Measurements from ENCODE around the gene KCNJ4. TPM values are rescaled to one million over a fixed set of nuclear protein-coding genes. Genes with fewer than 3 reads are reported as not detected.
"Not testable (repeated sequence)": the region's sequence is repeated elsewhere in the genome, so short reads cannot be mapped to it uniquely, and the experiment has no call there.

Gene KCNJ4
- total RNA-seq, 1 experiment from 2014 or later: not detected

DNA sequence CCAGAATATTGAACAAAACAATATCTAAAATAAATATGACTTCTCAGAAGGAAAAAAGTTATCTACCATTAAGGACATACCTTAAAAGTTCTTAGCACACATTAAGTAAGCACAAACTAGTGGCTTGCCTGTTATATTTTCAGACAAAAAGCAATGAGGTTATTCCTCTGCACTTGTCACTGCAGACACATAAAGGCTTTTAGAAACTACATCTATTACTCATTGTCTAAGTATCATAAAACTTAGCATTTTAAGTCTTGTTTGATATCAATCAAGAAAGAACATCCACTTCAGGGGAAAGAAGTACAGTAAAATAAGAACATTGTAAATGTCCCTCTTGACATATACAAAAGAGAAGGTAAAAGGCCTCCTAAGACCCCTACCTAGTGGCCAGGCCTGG, 59.1 kb downstream of the KCNJ4 start:
- not testable (repeated sequence) for DNase-seq (ENCODE audit: extremely low read depth, low read depth)

DNA sequence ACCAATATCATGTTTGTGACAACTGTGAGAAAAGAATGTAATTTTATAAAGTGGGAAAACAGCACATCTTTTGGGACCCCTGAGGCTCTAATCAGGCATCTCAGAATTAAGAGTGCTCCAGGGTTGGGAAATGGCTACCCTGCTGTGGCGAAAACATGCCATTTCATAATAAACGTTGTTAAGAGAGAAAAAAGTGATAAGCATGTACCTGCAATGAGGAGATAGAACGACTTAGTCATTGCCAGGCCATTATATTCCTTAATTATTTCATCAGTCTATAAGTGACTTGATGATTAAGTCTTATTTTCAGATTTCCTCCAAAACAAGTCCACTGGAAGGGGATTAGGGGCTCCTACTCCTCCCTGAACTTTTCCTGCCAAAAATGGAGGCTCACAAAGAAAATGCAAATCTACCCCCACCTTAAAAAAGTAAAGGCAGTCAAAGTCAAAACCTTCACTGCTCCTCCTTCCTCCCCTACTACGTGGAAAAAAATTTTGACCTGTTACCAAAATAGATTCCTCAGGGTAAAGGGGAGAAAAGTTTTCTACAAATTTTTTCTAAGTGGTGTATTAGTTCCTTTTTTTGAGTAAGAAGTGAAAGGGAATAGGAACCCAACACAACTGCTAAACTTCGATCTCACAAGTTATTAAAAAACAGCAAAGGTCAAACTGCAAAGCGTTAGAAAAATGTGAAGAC, 59.9 kb downstream of the KCNJ4 start:
- DNase-seq (ENCODE audit: extremely low read depth, low read depth): not testable (repeated sequence)

DNA sequence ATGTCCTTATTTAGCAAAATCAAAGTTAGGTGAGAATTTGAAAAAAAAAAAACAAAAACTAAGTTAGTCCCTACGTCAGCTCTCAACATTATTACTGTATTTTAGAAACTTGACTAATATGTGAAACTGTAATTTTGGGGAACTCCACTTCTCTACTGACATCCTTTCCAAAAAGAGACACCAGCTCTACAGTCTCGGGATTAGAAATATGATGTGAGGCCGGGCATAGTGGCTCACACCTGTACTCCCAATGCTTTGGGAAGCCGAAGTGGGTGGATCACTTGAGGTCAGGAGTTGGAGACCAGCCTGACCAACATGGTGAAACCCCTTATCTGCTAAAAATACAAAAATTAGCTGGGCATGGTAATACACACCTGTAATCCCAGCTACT, 65.6 kb downstream of the KCNJ4 start:
- DNase-seq (ENCODE audit: extremely low read depth, low read depth): not testable (repeated sequence)

DNA sequence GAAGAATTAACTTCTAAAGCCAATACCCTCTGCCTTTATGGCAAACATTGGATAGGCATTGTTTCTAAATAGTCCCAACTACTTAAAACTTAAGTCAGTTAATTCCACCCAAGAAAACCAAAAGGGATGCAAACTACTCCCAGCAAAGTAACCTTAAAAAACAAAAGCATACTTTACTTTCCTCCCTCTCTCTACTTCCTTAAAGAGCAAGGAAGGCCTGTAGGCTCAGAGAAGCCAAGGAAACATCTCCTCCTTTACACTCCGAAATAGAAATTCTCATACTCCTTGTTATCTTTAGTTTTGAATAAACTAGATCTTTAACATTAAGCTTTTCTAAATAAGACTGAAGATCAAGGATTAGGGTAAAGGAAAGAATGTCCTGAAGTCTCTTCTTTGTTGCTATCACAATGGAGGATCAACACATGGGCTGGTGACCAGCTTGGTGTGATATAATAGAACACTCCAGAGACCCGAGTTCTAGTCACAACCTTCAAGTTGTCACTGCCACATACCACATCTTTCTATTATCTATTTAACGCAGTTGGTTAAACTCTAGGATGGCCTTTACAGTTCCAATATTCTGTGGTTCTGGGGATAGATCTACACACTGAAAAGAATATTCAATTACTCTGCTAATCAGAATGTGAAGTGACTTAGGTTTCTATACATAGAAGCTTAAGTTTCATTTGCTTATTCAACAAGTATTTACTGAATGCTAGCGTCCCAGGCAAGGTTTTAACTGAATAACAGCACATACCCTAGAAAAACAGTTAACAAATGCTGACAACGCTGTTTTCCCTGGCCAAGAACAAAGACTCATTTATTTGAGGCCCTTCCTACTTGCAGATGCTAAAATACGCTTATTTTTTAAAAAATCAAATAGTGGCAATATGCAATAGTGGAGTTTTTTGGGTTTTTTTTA, 66.2 kb downstream of the KCNJ4 start:
- not testable (repeated sequence) for DNase-seq (ENCODE audit: extremely low read depth, low read depth)

DNA sequence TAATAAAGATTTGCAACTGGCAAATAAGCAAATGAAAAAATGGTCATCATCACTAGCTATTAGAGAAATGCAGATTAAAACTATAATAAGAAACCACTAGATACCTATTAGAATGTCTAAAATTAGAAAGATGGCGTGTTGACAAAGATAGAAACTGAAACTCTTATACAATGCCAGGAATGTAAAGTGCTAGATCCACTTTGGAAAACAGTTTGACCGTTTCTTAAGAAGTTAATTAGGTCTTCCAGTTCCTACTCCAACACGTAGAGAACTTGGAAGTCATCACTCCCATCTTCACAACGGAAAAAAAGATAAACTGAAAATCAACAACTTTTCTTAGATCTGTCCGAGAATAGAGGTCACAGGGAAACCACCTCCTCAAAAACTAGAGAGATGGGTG, 68.1 kb downstream of the KCNJ4 start:
- DNase-seq (ENCODE audit: extremely low read depth, low read depth): not testable (repeated sequence)

DNA sequence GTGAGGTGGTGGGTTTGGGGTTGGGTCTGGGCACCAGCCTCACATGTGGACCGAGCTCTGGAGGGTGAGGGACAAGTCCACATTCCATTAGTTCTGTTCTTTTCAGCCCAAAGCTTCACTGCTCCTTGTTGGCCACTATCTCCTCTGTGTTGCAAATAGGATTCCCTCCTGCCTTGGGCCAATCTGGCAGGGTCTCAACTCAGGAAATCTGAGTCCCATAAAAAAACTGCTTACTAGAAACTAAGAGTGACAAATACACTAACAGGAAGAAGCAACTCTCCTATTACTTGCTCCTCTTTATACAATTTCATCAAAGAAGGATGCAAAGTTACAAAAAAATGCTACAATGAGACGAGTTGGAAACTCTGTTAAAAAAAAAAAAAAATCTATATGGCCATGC, 71.6 kb downstream of the KCNJ4 start:
- no peak for DNase-seq (ENCODE audit: extremely low read depth, low read depth)

DNA sequence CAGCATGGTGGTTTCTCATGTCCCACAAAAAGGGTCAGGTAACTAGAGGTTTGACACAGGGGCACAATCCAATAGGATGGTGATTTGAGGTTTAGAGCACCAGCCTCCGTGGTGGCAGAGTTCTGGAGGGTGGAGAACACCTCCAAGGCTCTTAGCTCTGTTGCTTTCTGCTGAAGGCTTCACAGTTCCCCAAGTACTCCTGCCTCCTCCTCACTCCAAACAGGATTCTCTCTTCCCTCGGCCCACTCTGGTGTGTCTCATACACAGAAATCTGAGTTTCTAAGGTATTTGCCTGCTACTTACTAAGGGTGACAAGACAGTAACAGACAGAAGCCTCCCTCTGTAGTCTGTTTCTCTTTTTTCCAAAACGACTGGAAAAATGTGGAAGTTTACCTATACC, 73.6 kb downstream of the KCNJ4 start:
- DNase-seq (ENCODE audit: extremely low read depth, low read depth): not testable (repeated sequence)

Other genes with a start within 250 kb of the KCNJ4 start
- gene TMEM184B, start 182.2 kb downstream of the KCNJ4 start, total RNA-seq (2014; rRNA removed; shearing (Covaris generic)): 7.9 and 10.0 TPM in 2 replicates
- 122 and 135 TPM in 2 replicates for gene CSNK1E, start 137.8 kb downstream of the KCNJ4 start, total RNA-seq (2014; rRNA removed; shearing (Covaris generic))
- 9.7 and 10.9 TPM in 2 replicates for gene KDELR3, start 12.9 kb upstream of the KCNJ4 start, total RNA-seq (2014; rRNA removed; shearing (Covaris generic))
- 142 and 156 TPM in 2 replicates for gene DDX17, start 51.1 kb upstream of the KCNJ4 start, total RNA-seq (2014; rRNA removed; shearing (Covaris generic))
- gene DMC1, start 115.0 kb upstream of the KCNJ4 start, total RNA-seq (2014; rRNA removed; shearing (Covaris generic)): 3.2 and 3.9 TPM in 2 replicates
- gene FAM227A, start 201.2 kb upstream of the KCNJ4 start, total RNA-seq (2014; rRNA removed; shearing (Covaris generic)): 0.89 and 1.2 TPM in 2 replicates
- gene CBY1, start 201.4 kb upstream of the KCNJ4 start, total RNA-seq (2014; rRNA removed; shearing (Covaris generic)): 6.1 and 7.9 TPM in 2 replicates
- 26.1 and 28.5 TPM in 2 replicates for gene TOMM22, start 226.8 kb upstream of the KCNJ4 start, total RNA-seq (2014; rRNA removed; shearing (Covaris generic))
- gene JOSD1, start 245.7 kb upstream of the KCNJ4 start, total RNA-seq (2014; rRNA removed; shearing (Covaris generic)): 42.8 and 49.9 TPM in 2 replicates

Data from NCI-H460 (cell line).